ENCODE results near the gene GPR143.

The GPR143 gene

DNA sequence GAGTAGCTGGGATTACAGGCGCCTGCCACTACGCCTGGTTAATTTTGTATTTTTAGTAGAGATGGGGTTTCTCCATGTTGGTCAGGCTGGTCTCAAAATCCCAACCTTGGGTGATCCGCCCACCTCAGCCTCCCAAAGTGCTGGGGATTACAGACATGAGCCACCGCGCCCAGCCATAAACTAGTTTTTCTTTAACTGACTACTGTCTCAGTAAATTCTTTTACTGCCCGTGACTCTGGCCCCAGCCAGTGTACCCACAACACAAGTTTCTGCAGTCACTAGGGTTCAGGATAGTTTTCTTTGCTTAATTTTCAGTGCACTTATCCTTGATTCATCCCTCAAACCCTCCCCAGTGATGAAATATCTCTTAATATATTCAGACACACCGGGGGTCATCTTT lies 28.8 kb upstream of the GPR143 start:
- TF ChIP-seq, protein P1, sequence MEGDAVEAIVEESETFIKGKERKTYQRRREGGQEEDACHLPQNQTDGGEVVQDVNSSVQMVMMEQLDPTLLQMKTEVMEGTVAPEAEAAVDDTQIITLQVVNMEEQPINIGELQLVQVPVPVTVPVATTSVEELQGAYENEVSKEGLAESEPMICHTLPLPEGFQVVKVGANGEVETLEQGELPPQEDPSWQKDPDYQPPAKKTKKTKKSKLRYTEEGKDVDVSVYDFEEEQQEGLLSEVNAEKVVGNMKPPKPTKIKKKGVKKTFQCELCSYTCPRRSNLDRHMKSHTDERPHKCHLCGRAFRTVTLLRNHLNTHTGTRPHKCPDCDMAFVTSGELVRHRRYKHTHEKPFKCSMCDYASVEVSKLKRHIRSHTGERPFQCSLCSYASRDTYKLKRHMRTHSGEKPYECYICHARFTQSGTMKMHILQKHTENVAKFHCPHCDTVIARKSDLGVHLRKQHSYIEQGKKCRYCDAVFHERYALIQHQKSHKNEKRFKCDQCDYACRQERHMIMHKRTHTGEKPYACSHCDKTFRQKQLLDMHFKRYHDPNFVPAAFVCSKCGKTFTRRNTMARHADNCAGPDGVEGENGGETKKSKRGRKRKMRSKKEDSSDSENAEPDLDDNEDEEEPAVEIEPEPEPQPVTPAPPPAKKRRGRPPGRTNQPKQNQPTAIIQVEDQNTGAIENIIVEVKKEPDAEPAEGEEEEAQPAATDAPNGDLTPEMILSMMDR (IDR thresholded peaks at IDR 0.05; ENCODE audit: low read depth, low read length): no peak
- DNase-seq (ENCODE audit: extremely low read depth, low read depth): no peak

DNA sequence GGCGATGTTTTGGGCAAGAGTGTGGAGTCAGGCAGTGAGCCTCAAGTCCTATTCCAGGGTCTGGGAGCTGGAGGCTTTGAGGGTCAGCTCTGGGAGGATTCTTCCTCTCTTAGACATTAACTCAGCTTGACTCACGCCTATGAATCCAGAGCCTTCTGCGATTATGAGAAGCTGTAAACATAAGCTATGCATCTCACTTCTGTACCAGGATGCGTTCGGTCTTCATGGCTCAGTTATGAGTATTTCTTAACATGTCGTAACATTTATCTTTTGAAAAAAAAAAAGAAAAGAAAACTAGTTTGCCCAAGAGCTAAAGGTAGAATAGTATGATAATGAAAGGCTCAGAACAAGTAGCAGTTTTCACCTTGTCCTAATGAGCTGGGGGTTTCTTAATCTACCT lies 25.2 kb upstream of the GPR143 start:
- TF ChIP-seq, protein P1 (IDR thresholded peaks at IDR 0.05; ENCODE audit: low read depth, low read length): no peak
- DNase-seq (ENCODE audit: extremely low read depth, low read depth): no peak

DNA sequence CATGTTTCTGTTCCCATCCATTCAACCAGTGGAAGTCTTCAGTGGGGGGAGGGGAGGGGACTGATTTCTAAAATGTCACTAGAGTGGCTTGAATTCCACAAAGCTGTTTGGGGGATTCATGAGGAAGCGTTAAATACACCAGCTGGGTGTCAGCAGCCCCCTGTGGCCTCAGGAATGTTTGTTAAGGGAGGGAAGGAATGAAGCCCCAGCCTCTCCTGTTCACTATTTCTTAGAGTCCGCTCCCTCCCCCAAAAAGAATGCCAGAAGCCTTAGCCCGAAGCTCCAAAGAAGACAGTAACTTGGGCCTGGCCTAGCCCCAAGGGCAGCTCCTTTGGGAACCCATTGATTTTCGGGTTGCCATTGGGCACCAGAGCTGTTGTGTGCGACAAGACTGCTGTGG lies 23.9 kb upstream of the GPR143 start:
- DNase-seq (ENCODE audit: extremely low read depth, low read depth): no peak
- TF ChIP-seq, protein P1 (IDR thresholded peaks at IDR 0.05; ENCODE audit: low read depth, low read length): no peak

DNA sequence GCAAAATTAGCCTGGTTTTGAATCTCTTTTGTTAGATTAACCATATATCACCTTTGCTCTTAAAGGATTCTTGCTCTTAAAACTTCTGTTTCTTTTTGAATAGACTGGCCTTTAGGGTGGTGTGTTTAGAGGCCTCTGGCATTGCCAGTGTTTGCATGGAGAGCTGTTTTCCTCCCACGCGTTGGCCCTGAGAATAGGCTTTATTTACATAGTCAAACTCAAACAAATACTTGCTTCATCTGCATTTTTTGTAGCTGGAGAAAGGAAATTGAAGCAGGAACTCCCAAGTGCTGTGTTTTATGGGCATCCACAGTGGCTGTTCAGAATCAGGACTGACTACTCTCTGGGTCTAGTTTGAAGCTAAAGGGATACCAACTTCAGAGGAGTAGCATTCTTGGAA lies 23.3 kb upstream of the GPR143 start:
- DNase-seq (ENCODE audit: extremely low read depth, low read depth): no peak
- TF ChIP-seq, protein P1 (IDR thresholded peaks at IDR 0.05; ENCODE audit: low read depth, low read length): no peak

DNA sequence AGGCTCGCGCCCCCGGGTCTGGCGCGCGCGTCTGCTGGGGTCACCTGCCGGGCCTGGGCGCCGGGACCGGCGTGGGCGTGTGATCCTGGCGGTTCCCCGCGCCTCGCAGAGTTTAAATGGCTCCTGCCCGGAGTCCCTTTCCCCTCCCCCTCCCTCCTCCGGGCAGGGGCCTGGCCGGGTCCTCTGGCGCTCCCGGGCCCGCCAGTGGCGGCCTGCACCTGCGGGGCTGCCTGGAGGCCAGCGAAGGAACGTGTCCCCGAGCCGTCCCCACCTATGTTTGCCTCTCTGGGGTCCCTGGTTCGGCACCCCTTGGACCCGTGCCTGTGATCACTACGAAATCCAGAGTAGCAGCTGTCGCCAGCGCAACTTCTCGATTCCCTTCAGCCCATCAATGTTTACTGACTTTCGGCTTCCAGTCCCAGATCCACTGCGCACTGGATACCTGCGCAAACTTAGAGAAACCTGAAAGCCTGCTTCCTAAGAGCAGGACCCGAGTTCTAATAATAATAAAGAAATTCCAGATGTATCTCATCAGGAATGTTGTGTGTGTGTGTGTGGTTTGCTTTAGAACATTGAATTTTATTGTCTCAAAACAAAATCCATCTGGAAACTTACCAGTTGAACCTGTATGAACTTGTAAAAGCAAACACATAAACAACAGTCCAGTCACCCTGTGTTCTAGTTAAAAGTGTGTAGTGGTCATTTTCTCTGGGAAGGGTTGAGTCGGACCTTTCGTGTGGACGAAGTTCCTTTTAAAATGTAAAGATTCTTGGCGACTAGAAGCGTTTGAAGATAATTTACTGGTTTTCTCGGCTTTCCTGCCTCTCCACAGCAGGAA lies 21.4 kb upstream of the GPR143 start:
- TF ChIP-seq, protein P1 (IDR thresholded peaks at IDR 0.05; ENCODE audit: low read depth, low read length): no peak
- DNase-seq (ENCODE audit: extremely low read depth, low read depth): no peak

DNA sequence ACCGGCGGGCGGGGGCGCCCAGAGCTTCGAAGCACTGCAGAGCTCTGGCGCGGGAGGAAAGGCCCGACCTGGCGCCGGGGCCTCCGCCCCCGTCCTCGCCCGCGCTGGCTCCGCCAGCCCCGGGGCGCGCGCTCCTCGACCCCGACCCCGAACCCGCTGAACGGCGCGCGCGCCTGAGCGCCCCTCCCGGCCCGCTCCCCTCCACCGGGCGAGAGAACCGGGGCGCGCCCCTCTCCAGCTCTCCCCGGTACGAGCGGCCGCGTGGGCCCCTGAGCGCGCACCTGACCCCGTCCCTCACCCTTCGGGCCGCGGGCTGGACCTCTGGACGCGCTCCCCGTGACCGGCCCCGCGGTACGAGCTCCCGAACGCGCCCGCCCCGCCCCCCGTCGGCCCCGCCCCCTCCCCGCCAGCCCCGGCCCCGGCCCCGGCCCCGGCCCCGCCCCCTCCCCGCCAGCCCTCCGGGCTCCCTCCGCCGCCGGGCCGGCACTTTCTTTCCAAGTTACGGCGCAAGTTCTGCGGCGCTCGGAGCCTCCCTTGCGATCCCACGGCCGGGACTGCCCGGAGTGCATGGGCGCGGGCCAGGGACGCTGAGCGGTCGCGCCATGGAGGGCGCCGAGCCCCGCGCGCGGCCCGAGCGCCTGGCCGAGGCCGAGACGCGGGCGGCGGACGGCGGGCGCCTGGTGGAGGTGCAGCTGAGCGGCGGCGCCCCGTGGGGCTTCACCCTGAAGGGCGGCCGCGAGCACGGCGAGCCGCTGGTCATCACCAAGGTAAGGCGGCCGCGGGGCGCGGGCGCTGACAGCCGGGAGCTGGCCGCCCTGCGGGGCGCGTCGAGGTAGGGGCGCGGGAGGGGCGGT lies 20.5 kb upstream of the GPR143 start, which contains the start of gene SHROOM2:
TSS of gene SHROOM2 (plus strand) at position 486 of the 854 bp plus-strand sequence. CDS start at position 603, 117 bp downstream.
- TF ChIP-seq, protein P1 (IDR thresholded peaks at IDR 0.05; ENCODE audit: low read depth, low read length): no peak
- DNase-seq (ENCODE audit: extremely low read depth, low read depth): no peak

Measured in AG09319 (cell line).